ENCODE results near the gene GGACT. TPM values are rescaled to one million over a fixed set of nuclear protein-coding genes. Genes with fewer than 3 reads are reported as not detected.

Gene GGACT
- total RNA-seq, 3 donors from 2014 or later, result 4.8 to 9.2 (median 7.8) TPM

- no peak for DNase-seq
- intact Hi-C loops (cut with DNase I, micrococcal nuclease), result no loop called here
- Histone ChIP-seq H3K36me3 (ENCODE audit: low read depth) (no peaks in the 10 kb centered on the region), H3K9me3 (no peaks in the 10 kb centered on the region), H3K4me3 (no peak overlapping the region), H3K4me1 (ENCODE audit: low read depth) (no peaks in the 10 kb centered on the region)
- TF ChIP-seq CTCF (IDR thresholded peaks at IDR 0.05), result no peak
- ATAC-seq, result no peak
Observed at GRCh38 chr13:100566543-100566942, 22.0 kb downstream of the GGACT start.

- ATAC-seq (no peak), DNase-seq (no peak)
- no peaks in the 10 kb centered on the region for H3K36me3 ChIP-seq (ENCODE audit: low read depth)
- H3K4me3 ChIP-seq, result no peak overlapping the region
- H3K9me3 ChIP-seq, result no peaks in the 10 kb centered on the region
- intact Hi-C loops (cut with DNase I, micrococcal nuclease), result no loop called here
- TF ChIP-seq CTCF (IDR thresholded peaks at IDR 0.05), result no peak
- no peaks in the 10 kb centered on the region for H3K4me1 ChIP-seq (ENCODE audit: low read depth)
Observed at GRCh38 chr13:100565286-100565685, 23.3 kb downstream of the GGACT start.

- intact Hi-C loops (cut with DNase I, micrococcal nuclease), result no loop called here
- Histone ChIP-seq H3K4me1 (ENCODE audit: low read depth) (no peaks in the 10 kb centered on the region), H3K36me3 (ENCODE audit: low read depth) (no peaks in the 10 kb centered on the region), H3K4me3 (no peak overlapping the region), H3K9me3 (no peaks in the 10 kb centered on the region)
- no peak for DNase-seq
- no peak for ATAC-seq
- no peak for TF ChIP-seq CTCF (IDR thresholded peaks at IDR 0.05)
Observed at GRCh38 chr13:100564444-100565223, 24.0 kb downstream of the GGACT start.

- Histone ChIP-seq H3K4me3 (no peak overlapping the region), H3K36me3 (ENCODE audit: low read depth) (no peaks in the 10 kb centered on the region), H3K9me3 (no peaks in the 10 kb centered on the region), H3K4me1 (ENCODE audit: low read depth) (no peaks in the 10 kb centered on the region)
- DNase-seq (no peak), ATAC-seq (no peak)
- TF ChIP-seq CTCF (IDR thresholded peaks at IDR 0.05), result no peak
- intact Hi-C loops (cut with DNase I, micrococcal nuclease), result no loop called here
Observed at GRCh38 chr13:100563779-100564178, 24.8 kb downstream of the GGACT start.

GRCh38 chr13:100561599-100562204 lies 26.9 kb downstream of the GGACT start:
- intact Hi-C loops (cut with DNase I, micrococcal nuclease), result no loop called here
- Histone ChIP-seq H3K4me3 (no peak overlapping the region), H3K9me3 (no peaks in the 10 kb centered on the region), H3K36me3 (ENCODE audit: low read depth) (no peaks in the 10 kb centered on the region), H3K4me1 (ENCODE audit: low read depth) (no peaks in the 10 kb centered on the region)
- DNase-seq (no peak), ATAC-seq (no peak)
- no peak for TF ChIP-seq CTCF (IDR thresholded peaks at IDR 0.05)
